ENCODE data around the gene ZP4. TPM values are rescaled to one million over a fixed set of nuclear protein-coding genes. Genes with fewer than 3 reads are reported as not detected.
"Not testable (repeated sequence)": the region's sequence is repeated elsewhere in the genome, so short reads cannot be mapped to it uniquely, and the experiment has no call there.

The ZP4 gene
- total RNA-seq, 1 donor from 2014 or later = not detected

GRCh38 chr1:237851210-237851845, 39.4 kb downstream of the ZP4 start:
- Mint-ChIP-seq H3K27ac (no peak overlapping the region), H3K27me3 (no peaks in the 10 kb centered on the region), H3K9me3 (peaks cover 2% of the 10 kb centered on the region), H3K4me3 (no peak overlapping the region), H3K36me3 (ENCODE audit: low read depth) (no peaks in the 10 kb centered on the region), H3K4me1 (no peaks in the 10 kb centered on the region)
- TF ChIP-seq CTCF (IDR thresholded peaks at IDR 0.05) = no peak
- intact Hi-C loops (cut with micrococcal nuclease) = no loop called here
- CTCF ChIA-PET = no interaction called here
- DNase-seq (no peak), ATAC-seq (ENCODE audit: low read depth) (no peak)
- POLR2A ChIA-PET = no interaction called here

GRCh38 chr1:237843516-237843915, 47.2 kb downstream of the ZP4 start:
- DNase-seq; H3K4me1 Mint-ChIP-seq; H3K36me3 Mint-ChIP-seq (ENCODE audit: low read depth); H3K27ac Mint-ChIP-seq; CTCF ChIA-PET; H3K4me3 Mint-ChIP-seq; H3K27me3 Mint-ChIP-seq; ATAC-seq (ENCODE audit: low read depth); POLR2A ChIA-PET; intact Hi-C loops (cut with micrococcal nuclease); H3K9me3 Mint-ChIP-seq: not testable (repeated sequence)

GRCh38 chr1:237841485-237841884, 49.2 kb downstream of the ZP4 start:
- ChIA-PET CTCF (no interaction called here), POLR2A (no interaction called here)
- H3K4me1 Mint-ChIP-seq = no peaks in the 10 kb centered on the region
- H3K27me3 Mint-ChIP-seq = no peaks in the 10 kb centered on the region
- no peak for DNase-seq
- no peak for ATAC-seq (ENCODE audit: low read depth)
- intact Hi-C loops (cut with micrococcal nuclease) = no loop called here
- H3K4me3 Mint-ChIP-seq = no peak overlapping the region
- no peaks in the 10 kb centered on the region for H3K9me3 Mint-ChIP-seq
- no peak overlapping the region for H3K27ac Mint-ChIP-seq
- no peak for TF ChIP-seq CTCF (IDR thresholded peaks at IDR 0.05)
- H3K36me3 Mint-ChIP-seq (ENCODE audit: low read depth) = no peaks in the 10 kb centered on the region

- intact Hi-C loops (cut with micrococcal nuclease) = no loop called here
- TF ChIP-seq CTCF (IDR thresholded peaks at IDR 0.05) = no peak
- Mint-ChIP-seq H3K27me3 (no peaks in the 10 kb centered on the region), H3K4me1 (no peaks in the 10 kb centered on the region), H3K9me3 (no peaks in the 10 kb centered on the region), H3K36me3 (ENCODE audit: low read depth) (no peaks in the 10 kb centered on the region), H3K27ac (no peak overlapping the region), H3K4me3 (no peak overlapping the region)
- no peak for DNase-seq
- no peak for ATAC-seq (ENCODE audit: low read depth)
- ChIA-PET CTCF (no interaction called here), POLR2A (no interaction called here)
Measured at GRCh38 chr1:237838904-237839534, 51.7 kb downstream of the ZP4 start.

GRCh38 chr1:237838320-237838719, 52.4 kb downstream of the ZP4 start:
- H3K27me3 Mint-ChIP-seq = no peaks in the 10 kb centered on the region
- no peak overlapping the region for H3K4me3 Mint-ChIP-seq
- no peaks in the 10 kb centered on the region for H3K36me3 Mint-ChIP-seq (ENCODE audit: low read depth)
- DNase-seq = no peak
- H3K27ac Mint-ChIP-seq = no peak overlapping the region
- ChIA-PET POLR2A (no interaction called here), CTCF (no interaction called here)
- H3K4me1 Mint-ChIP-seq = no peaks in the 10 kb centered on the region
- TF ChIP-seq CTCF (IDR thresholded peaks at IDR 0.05) = no peak
- no peak for ATAC-seq (ENCODE audit: low read depth)
- no peaks in the 10 kb centered on the region for H3K9me3 Mint-ChIP-seq
- intact Hi-C loops (cut with micrococcal nuclease) = no loop called here

- Mint-ChIP-seq H3K4me3 (no peak overlapping the region), H3K36me3 (ENCODE audit: low read depth) (no peaks in the 10 kb centered on the region), H3K27ac (no peak overlapping the region), H3K9me3 (no peaks in the 10 kb centered on the region), H3K4me1 (no peaks in the 10 kb centered on the region), H3K27me3 (no peaks in the 10 kb centered on the region)
- ChIA-PET CTCF (no interaction called here), POLR2A (no interaction called here)
- TF ChIP-seq CTCF (IDR thresholded peaks at IDR 0.05) = no peak
- intact Hi-C loops (cut with micrococcal nuclease) = no loop called here
- no peak for DNase-seq
- ATAC-seq (ENCODE audit: low read depth) = no peak
Measured at GRCh38 chr1:237834461-237834860, 56.3 kb downstream of the ZP4 start.
